AG04449 (cell line): Measurements from ENCODE around the gene NUMBL.

Experiments used
- CTCF ChIA-PET: fragments of 350-600 bp; formaldehyde crosslinking; extraction: SDS; loops from one replicate; lab custom pipeline; 2021; ENCODE audit warnings: antibody characterized with exemption; lab: Yijun Ruan, JAX
- POLR2A ChIA-PET: fragments of 400-600, 350-600 bp; formaldehyde crosslinking; extraction: SDS; loops from one replicate; lab custom pipeline; 2020; ENCODE audit warnings: antibody characterized with exemption, inconsistent platforms; lab: Yijun Ruan, JAX
- DNase-seq: peaks from one replicate; pipeline ENCODE4 v3.0.0-alpha.2; 2010; ENCODE audit warnings: low read depth, low spot score
- H3K4me3 ChIP-seq: 2 replicates; pipeline ENCODE4 v1.5.1; 2011; ENCODE audit warnings: low read depth, mild to moderate bottlenecking, control low read depth, low read length
- TF ChIP-seq, protein P1 (sequence below): IDR thresholded peaks from one replicate; pipeline ENCODE4 v1.5.1; 2011; ENCODE audit warnings: mild to moderate bottlenecking, moderate library complexity, low read length, control low read depth, inconsistent platforms; ENCODE audit not compliant: insufficient read depth; ENCODE audit errors: missing control alignments

Gene NUMBL

DNA sequence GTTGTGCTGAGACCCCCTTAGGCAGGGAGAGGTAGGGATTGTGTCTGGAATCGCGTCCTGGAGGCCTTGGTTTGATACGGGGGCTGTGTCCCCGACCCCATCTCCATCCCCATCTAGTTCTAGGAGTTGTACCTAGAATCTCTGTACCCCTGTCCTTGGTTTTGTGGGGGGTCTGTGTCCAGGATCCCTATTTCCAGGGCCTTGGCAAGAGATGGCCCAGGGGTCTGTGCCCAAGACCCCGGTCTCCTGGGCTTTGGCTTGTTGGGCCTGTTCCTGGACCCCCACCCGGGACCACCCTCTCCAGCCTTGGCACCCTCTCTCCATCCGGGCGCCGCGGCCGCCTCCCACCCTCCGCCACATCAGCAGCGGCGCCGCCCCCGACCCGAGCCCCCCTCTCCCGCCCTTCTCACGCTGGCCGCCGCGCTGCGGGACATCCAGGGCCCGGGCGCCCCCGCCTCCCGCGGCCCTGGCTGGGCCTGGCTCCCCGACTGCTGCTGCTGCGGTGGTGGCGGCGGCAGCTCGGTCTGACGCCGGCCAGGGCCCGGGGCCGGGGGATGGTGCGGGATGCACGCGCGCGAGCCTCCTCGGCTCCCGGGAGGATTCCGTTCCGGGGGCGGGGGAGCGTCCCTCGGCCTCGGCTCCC, at the start of gene NUMBL:
Gene NUMBL, minus strand, starts transcription at position 602 of the 643 bp plus-strand sequence. Its CDS starts 168 bp downstream, at position 434.
- no peak for DNase-seq
- ChIA-PET CTCF (no interaction called here), POLR2A (interaction anchor here (0.5 to 1.8 kb wide), 3 partner anchors 27 to 60 kb away, joined by 4 to 8 read pairs (median 4); partner anchors contain the start of genes ACTMAP, COQ8B and ITPKC)
- H3K4me3 ChIP-seq, result peak within 1 kb of the TSS; percentile 97
- TF ChIP-seq, protein P1, sequence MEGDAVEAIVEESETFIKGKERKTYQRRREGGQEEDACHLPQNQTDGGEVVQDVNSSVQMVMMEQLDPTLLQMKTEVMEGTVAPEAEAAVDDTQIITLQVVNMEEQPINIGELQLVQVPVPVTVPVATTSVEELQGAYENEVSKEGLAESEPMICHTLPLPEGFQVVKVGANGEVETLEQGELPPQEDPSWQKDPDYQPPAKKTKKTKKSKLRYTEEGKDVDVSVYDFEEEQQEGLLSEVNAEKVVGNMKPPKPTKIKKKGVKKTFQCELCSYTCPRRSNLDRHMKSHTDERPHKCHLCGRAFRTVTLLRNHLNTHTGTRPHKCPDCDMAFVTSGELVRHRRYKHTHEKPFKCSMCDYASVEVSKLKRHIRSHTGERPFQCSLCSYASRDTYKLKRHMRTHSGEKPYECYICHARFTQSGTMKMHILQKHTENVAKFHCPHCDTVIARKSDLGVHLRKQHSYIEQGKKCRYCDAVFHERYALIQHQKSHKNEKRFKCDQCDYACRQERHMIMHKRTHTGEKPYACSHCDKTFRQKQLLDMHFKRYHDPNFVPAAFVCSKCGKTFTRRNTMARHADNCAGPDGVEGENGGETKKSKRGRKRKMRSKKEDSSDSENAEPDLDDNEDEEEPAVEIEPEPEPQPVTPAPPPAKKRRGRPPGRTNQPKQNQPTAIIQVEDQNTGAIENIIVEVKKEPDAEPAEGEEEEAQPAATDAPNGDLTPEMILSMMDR, result no peak

DNA sequence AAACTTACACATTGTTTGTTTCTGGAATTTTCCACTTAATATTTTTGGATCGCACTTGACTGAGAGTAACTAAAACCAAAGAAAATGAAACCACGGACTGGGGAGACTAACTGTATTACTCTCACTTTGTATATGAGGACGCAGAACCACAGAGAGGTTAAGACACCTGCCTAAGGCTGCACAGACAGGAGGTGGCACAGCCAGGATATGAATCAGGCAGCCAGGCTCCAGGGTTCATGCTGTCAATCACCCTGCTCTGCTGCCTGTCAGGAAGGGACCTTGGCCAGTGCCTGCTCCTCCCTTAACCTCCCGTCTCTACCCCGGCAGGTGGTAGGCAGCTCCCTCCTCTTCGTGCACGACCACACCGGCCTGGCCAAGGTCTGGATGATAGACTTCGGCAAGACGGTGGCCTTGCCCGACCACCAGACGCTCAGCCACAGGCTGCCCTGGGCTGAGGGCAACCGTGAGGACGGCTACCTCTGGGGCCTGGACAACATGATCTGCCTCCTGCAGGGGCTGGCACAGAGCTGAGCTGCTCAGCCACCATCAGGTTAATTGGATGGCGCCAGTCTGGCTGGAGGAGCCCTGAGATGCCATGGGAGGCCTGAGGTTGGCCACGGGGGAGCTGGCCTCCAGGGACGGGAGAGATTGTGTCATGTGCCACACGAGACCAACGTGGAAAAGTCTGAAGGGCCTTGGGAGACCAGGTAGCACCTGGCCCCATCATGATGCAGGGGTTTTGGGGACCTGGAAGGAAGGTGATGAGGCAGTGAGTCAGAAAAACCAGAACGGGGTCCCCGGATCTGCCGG, 48.8 kb upstream of the NUMBL start:
- POLR2A ChIA-PET, result no interaction called here
- CTCF ChIA-PET, result no interaction called here
- H3K4me3 ChIP-seq, result no peak overlapping the region
- TF ChIP-seq, protein P1, result no peak
- no peak for DNase-seq

DNA sequence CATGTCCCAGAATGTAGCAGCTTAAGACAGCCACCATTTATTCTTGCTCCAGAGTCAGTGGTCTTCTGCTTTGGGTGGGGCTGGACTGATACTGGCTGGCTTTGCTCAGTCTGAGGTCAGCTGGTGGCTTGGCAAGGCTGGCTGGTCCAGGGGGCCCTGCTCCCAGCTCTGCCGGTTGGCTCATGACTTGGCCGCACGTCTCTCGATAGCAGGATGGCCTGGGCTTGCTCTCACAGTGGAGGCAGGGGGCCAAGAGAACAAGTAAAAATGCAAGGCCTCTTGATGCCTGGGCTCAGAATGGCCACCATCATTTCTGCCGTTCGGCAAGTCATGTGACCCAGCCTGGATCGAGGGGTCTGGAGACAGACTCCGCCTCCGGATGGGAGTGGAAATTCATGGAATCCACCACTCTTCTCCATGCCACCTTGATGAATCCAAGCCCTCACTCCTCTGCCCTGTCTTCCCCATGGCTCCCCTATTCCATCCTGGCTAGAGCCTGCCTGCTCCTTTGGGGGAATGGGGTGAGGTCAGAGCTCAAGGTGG, 46.7 kb upstream of the NUMBL start:
- no peak overlapping the region for H3K4me3 ChIP-seq
- ChIA-PET POLR2A (interaction anchor here (1.0 kb wide), 1 partner anchor 13 kb away, joined by 3 read pairs; the partner anchor contains the start of gene ACTMAP), CTCF (no interaction called here)
- TF ChIP-seq, protein P1, result no peak
- no peak for DNase-seq

DNA sequence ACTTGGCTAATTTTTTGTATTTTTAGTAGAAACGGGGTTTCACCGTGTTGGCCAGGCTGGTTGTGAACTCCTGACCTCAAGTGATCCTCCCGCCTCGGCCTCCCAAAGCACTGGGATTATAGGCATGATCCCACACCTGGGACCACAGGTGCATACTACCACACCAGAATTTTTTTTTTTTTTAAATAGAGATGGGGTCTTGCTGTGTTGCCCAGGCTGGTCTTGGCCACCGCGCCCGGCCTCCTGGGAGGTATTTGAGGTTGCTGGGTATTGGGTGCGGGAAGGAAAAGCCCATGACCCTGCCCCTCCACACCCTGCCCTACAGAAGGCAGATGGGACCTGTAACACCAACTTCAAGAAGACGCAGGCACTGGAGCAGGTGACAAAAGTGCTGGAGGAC, 46.2 kb upstream of the NUMBL start:
- H3K4me3 ChIP-seq, result no peak overlapping the region
- TF ChIP-seq, protein P1, result no peak
- ChIA-PET CTCF (no interaction called here), POLR2A (interaction anchor here (1.0 kb wide), 1 partner anchor 14 kb away, joined by 3 read pairs; the partner anchor contains the start of gene ACTMAP)
- DNase-seq, result no peak

DNA sequence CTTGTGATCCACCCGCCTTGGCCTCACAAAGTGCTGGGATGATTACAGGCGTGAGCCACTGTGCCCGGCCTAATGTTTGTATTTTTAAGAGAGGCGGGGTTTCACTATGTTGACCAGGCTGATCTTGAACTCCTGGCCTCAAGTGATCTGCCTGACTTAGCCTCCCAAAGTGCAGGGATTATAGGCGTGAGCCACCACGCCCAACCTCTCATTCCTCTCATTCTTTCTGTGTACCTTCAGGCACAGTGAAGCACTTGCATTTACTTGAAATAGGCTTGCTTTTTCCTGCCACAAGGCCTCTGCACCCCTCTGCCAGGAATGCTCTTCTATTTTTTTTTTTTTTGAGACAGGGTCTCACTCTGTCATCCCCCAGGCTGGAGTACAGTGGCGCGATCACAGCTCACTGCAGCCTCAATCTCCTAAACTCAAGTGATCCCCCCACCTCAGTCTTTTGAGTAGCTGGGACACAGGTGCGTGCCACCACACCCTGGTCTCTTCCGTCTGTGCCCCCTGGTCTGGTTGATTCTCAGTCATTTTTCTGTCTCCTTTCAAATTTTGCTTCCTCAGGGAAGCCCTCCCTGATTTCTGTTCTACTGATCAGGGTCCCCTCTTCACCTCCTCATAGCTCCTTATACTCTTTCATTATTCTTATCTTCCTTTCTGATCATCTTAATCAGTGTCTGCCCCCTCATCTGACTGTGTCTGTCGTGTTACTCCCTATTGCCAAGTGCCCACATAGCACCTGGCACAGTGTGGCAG, 44.7 kb upstream of the NUMBL start:
- no peak overlapping the region for H3K4me3 ChIP-seq
- CTCF ChIA-PET, result no interaction called here
- no peak for DNase-seq
- TF ChIP-seq, protein P1, result no peak
- POLR2A ChIA-PET, result interaction anchor here (0.7 kb wide), 1 partner anchor 10 kb away, joined by 3 read pairs; no protein-coding TSS in a partner anchor
